ENCODE data around the gene SERPINB2.

SERPINB2 gene

DNA sequence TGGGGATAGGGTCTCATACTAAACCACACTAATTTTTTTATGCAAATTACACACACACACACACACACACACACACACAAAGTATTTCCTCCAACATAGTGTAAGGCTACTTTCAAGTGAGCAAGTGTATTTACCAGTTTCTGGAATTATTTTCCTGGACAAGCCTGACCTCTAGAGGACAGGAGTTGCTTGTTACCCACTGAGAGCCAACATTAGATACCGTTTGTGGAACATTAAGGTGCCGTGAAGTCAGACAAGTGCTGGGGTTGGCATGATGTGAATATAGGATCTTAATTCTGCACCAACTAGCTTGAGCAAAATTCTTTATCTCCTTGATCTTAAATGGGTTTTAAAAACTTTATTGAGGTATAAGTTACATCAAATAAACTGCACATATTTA, 39.3 kb upstream of the SERPINB2 start:
- TF ChIP-seq, protein P1, sequence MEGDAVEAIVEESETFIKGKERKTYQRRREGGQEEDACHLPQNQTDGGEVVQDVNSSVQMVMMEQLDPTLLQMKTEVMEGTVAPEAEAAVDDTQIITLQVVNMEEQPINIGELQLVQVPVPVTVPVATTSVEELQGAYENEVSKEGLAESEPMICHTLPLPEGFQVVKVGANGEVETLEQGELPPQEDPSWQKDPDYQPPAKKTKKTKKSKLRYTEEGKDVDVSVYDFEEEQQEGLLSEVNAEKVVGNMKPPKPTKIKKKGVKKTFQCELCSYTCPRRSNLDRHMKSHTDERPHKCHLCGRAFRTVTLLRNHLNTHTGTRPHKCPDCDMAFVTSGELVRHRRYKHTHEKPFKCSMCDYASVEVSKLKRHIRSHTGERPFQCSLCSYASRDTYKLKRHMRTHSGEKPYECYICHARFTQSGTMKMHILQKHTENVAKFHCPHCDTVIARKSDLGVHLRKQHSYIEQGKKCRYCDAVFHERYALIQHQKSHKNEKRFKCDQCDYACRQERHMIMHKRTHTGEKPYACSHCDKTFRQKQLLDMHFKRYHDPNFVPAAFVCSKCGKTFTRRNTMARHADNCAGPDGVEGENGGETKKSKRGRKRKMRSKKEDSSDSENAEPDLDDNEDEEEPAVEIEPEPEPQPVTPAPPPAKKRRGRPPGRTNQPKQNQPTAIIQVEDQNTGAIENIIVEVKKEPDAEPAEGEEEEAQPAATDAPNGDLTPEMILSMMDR (conservative IDR thresholded peaks at IDR 0.05; ENCODE audit: low read length): peak; percentile 73
- TF ChIP-seq EZH2phosphoT487 (IDR thresholded peaks at IDR 0.05; ENCODE audit: borderline replicate concordance): no peak

DNA sequence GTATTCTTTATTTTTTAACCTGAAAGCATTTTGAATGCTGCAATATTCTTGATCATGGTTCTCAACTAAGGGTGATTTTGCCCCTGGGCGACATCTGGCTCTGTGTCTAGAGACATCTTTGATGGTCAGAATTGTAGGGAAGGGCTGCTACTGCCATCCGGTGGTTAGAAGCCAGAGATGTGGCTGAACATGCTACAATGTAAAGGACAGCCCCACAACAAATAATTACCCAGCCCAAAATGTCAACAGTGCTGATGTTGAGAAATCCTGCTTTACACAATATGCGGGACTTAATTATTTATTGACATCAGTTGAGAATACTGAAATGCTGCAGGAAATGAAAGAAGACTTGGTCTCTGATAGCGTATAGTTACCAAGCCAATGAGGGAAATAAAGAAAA, 37.5 kb upstream of the SERPINB2 start:
- TF ChIP-seq, protein P1 (conservative IDR thresholded peaks at IDR 0.05; ENCODE audit: low read length): peak; percentile 69
- no peak for TF ChIP-seq EZH2phosphoT487 (IDR thresholded peaks at IDR 0.05; ENCODE audit: borderline replicate concordance)
- Histone ChIP-seq H3K79me2 (ENCODE audit: insufficient read depth, low read length) (no peaks in the 10 kb centered on the region), H2AFZ (ENCODE audit: low read length) (no peak overlapping the region), H3K4me1 (ENCODE audit: insufficient read depth, low read length, poor library complexity, severe bottlenecking) (no peaks in the 10 kb centered on the region), H3K36me3 (ENCODE audit: insufficient read depth, low read length) (no peaks in the 10 kb centered on the region), H4K20me1 (ENCODE audit: insufficient read depth, low read length, poor library complexity, severe bottlenecking) (no peaks in the 10 kb centered on the region), H3K27me3 (ENCODE audit: insufficient read depth, low read length, poor library complexity, severe bottlenecking) (no peaks in the 10 kb centered on the region), H3K4me3 (ENCODE audit: low read length, poor library complexity, severe bottlenecking) (no peak overlapping the region), H3F3A (ENCODE audit: low read depth) (no peaks in the 10 kb centered on the region), H3K9me2 (replicated peaks; ENCODE audit: low read depth, low read length) (no peaks in the 10 kb centered on the region), H3K4me2 (ENCODE audit: low read depth, low read length, poor library complexity, severe bottlenecking) (no peak overlapping the region), H3K9me3 (ENCODE audit: insufficient read depth, low read depth, low read length) (no peaks in the 10 kb centered on the region), H3K9ac (ENCODE audit: low read depth, low read length, poor library complexity, severe bottlenecking) (no peak overlapping the region)

More for the DNA sequence above, 39.3 kb upstream of the SERPINB2 start:
- H2AFZ ChIP-seq (ENCODE audit: low read length): peak overlapping the region; percentile 38; the same call in 1 of the 2 replicates
- no peaks in the 10 kb centered on the region for H3K36me3 ChIP-seq (ENCODE audit: insufficient read depth, low read length)
- no peaks in the 10 kb centered on the region for H4K20me1 ChIP-seq (ENCODE audit: insufficient read depth, low read length, poor library complexity, severe bottlenecking)
- no peaks in the 10 kb centered on the region for H3K79me2 ChIP-seq (ENCODE audit: insufficient read depth, low read length)
- no peaks in the 10 kb centered on the region for H3K27me3 ChIP-seq (ENCODE audit: insufficient read depth, low read length, poor library complexity, severe bottlenecking)
- H3K9ac ChIP-seq (ENCODE audit: low read depth, low read length, poor library complexity, severe bottlenecking): no peak overlapping the region
- H3K9me3 ChIP-seq (ENCODE audit: insufficient read depth, low read depth, low read length): no peaks in the 10 kb centered on the region
- no peaks in the 10 kb centered on the region for H3F3A ChIP-seq (ENCODE audit: low read depth)
- no peaks in the 10 kb centered on the region for H3K4me1 ChIP-seq (ENCODE audit: insufficient read depth, low read length, poor library complexity, severe bottlenecking)
- H3K4me2 ChIP-seq (ENCODE audit: low read depth, low read length, poor library complexity, severe bottlenecking): no peak overlapping the region
- no peaks in the 10 kb centered on the region for H3K9me2 ChIP-seq (replicated peaks; ENCODE audit: low read depth, low read length)
- H3K4me3 ChIP-seq (ENCODE audit: low read length, poor library complexity, severe bottlenecking): no peak overlapping the region

DNA sequence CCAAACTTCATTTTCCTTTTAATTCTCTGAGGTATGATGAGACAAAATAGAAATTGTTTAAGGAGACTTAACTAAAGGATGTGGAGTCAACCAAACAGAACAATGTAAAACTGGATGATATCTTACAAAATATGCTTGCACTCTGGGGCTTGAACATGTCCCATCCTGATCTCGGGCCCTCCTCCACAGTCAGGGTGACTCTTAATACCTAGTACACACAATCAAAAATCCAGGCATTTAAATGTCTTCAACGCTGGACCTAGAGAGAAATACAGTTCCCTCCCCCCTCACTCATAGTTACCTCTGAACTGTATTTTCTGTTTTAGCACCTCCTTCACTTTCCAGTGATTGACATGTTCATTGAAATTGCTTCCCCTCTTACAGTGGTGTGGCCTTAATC, 36.9 kb upstream of the SERPINB2 start:
- no peak overlapping the region for H3K4me2 ChIP-seq (ENCODE audit: low read depth, low read length, poor library complexity, severe bottlenecking)
- no peaks in the 10 kb centered on the region for H3K79me2 ChIP-seq (ENCODE audit: insufficient read depth, low read length)
- H3K4me1 ChIP-seq (ENCODE audit: insufficient read depth, low read length, poor library complexity, severe bottlenecking): no peaks in the 10 kb centered on the region
- no peaks in the 10 kb centered on the region for H3K27me3 ChIP-seq (ENCODE audit: insufficient read depth, low read length, poor library complexity, severe bottlenecking)
- H3K9me2 ChIP-seq (replicated peaks; ENCODE audit: low read depth, low read length): no peaks in the 10 kb centered on the region
- H3F3A ChIP-seq (ENCODE audit: low read depth): no peaks in the 10 kb centered on the region
- no peaks in the 10 kb centered on the region for H4K20me1 ChIP-seq (ENCODE audit: insufficient read depth, low read length, poor library complexity, severe bottlenecking)
- no peak overlapping the region for H3K4me3 ChIP-seq (ENCODE audit: low read length, poor library complexity, severe bottlenecking)
- H3K9me3 ChIP-seq (ENCODE audit: insufficient read depth, low read depth, low read length): no peaks in the 10 kb centered on the region
- H2AFZ ChIP-seq (ENCODE audit: low read length): no peak overlapping the region
- no peak overlapping the region for H3K9ac ChIP-seq (ENCODE audit: low read depth, low read length, poor library complexity, severe bottlenecking)
- TF ChIP-seq EZH2phosphoT487 (IDR thresholded peaks at IDR 0.05; ENCODE audit: borderline replicate concordance): no peak
- TF ChIP-seq, protein P1 (conservative IDR thresholded peaks at IDR 0.05; ENCODE audit: low read length): no peak
- H3K36me3 ChIP-seq (ENCODE audit: insufficient read depth, low read length): no peaks in the 10 kb centered on the region

Measured in Loucy (cell line).